SW 1271 (cell line): Measurements from ENCODE around the gene TJAP1.
"Not testable (repeated sequence)": the region's sequence is repeated elsewhere in the genome, so short reads cannot be mapped to it uniquely, and the experiment has no call there.

Experiments
- DNase-seq, 2 experiments: peaks; one replicate each; lab custom pipeline; 2025; lab: John Stamatoyannopoulos, UW

The TJAP1 gene

DNA sequence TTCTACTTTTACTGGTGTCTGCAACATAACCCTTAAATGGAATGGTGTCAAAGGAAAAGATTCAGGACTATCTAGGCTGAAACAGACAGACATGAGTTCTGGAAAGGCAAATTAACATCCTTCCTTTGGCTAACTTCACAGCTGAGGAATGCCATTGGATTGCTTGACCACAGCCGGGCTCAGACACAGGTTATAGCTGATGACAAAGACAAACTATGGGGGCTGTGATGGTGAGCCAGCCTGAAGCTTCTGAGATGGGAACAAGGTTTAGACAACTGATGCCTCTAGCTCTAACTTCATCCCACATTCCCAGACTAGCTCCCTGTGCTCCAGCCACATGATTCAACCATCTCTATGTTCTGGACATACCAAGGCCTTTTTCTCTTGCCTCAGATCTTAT lies 54.8 kb downstream of the TJAP1 start:
- DNase-seq = no peak

- DNase-seq = not testable (repeated sequence)
These were observed 61.6 kb downstream of the TJAP1 start for GRCh38 chr6:43538986-43539385.

- not testable (repeated sequence) for DNase-seq
These were observed 62.0 kb downstream of the TJAP1 start for GRCh38 chr6:43539409-43539808.

GRCh38 chr6:43540507-43540906 lies 63.1 kb downstream of the TJAP1 start:
- DNase-seq = no peak

DNA sequence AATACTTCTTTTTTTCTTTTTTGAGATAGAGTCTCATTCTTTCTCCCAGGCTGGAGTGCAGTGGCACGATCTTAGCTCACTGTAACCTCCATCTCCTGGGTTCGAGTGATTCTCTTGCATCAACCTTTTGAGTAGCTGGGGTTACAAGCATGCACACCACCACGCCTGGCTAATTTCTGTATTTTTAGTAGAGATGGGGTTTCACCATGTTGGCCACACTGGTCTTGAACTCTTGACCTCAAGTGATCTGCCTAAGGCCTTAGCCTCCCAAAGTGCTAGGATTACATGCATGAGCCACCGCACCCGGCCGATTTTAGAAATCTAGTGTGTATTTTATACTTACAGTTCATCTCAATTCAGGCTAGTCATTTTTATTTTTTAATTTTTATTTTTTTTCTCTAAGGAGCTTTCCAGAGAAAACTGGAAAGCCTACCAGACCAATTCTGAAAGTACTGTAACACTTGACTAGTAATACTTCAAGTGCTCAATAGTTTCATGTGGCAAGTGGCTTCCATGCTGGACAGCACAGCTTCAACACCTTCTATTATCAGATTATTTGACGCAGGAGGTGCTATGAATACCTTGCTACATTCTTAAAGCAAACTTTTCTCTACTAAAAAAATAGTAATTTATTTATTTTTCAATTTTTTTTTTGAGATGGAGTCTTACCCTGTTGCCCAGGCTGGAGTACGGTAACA lies 64.6 kb downstream of the TJAP1 start:
- DNase-seq = no peak

GRCh38 chr6:43544461-43544860 lies 67.1 kb downstream of the TJAP1 start:
- no peak for DNase-seq

GRCh38 chr6:43547222-43547621 lies 69.9 kb downstream of the TJAP1 start:
- no peak for DNase-seq
